ENCODE measurements around the gene CDK5RAP2. TPM values are rescaled to one million over a fixed set of nuclear protein-coding genes. Genes with fewer than 3 reads are reported as not detected.

The CDK5RAP2 gene
- total RNA-seq, 1 donor, result 26.9 TPM

DNA sequence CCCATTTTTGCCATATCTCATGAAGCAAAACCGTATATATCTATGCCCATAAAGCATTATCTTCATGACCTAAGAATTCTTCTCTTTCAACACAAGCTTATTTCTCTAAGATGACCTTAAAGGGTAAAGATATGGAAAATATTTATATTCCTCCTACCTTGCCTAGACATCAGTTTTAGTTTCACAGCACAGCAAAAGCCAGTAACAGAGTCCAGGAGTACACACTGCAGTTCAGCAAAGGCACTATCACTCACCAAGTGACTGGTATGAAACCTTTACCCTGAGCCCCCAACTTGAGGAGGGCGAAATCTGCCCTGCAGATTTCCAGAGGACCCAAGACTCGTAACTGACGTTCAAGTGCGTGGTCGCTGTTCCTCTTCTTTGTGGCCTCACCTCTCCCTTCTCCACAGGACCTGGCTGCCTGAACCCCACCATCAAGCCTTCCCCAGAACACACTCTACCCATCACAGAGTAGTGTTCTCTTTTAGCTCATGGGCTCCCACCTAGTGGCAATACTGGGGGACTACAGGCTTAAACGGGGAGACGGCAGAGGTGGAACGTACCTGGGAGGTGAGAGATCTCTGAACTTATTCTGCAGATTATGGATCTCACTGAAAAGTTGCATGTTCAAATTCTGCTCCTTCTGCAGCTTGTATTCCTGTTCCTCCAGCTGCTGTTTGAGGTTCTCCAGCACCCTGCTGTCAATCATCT, 141.0 kb downstream of the CDK5RAP2 start:
- Histone ChIP-seq H3K9me3 (ENCODE audit: low read depth, low read length) (no peaks in the 10 kb centered on the region), H3K27me3 (ENCODE audit: insufficient read depth, low read length) (no peaks in the 10 kb centered on the region), H3K4me3 (ENCODE audit: low read length) (no peak overlapping the region), H3K4me1 (ENCODE audit: insufficient read depth, low read length) (peaks cover 20% of the 10 kb centered on the region)

DNA sequence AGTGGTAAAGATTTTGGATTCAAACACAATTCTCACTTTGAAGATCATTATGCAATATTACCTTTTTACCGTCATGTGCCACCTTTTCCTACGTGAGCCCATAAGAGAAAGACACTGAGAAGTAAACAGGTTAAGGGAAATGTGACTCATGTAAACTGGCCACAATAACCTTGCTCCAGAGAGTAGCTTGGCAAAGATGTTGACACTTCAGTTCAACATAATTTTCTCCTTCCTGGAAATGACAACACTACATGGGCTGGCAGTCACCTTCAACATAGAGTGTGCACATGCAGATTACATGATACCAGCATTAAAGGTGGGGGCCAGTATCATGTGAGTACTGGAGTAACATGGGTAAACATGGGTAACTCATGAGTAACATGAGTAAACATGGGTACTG, 141.9 kb downstream of the CDK5RAP2 start:
- H3K9me3 ChIP-seq (ENCODE audit: low read depth, low read length), result no peaks in the 10 kb centered on the region
- H3K27me3 ChIP-seq (ENCODE audit: insufficient read depth, low read length), result no peaks in the 10 kb centered on the region
- peaks cover 20% of the 10 kb centered on the region for H3K4me1 ChIP-seq (ENCODE audit: insufficient read depth, low read length)
- no peak overlapping the region for H3K4me3 ChIP-seq (ENCODE audit: low read length)

DNA sequence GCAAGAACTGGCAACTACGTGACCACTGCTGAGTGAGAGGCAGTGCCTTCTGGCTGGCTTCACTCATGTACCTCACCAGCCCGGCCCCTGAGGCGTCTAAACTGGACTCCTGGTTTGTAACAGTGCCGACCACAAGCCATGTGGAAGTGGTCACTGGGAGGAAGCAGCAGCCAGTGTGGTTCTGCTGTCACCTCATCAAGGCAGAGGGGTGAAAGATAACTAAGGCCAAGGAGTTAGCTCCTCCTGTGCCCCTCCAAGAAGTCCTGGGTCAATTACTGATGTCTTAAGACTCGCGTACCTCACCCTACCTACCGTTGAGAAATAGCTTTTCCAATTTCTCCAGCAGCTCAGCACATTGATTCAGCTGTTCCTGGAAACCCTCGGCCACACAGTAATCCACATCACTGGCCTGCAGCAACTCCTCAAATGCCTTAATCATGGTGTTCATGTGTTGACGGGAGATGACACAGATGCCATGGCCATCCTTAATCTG, 142.9 kb downstream of the CDK5RAP2 start:
- Histone ChIP-seq H3K9me3 (ENCODE audit: low read depth, low read length) (no peaks in the 10 kb centered on the region), H3K27me3 (ENCODE audit: insufficient read depth, low read length) (no peaks in the 10 kb centered on the region), H3K4me1 (ENCODE audit: insufficient read depth, low read length) (peaks cover 20% of the 10 kb centered on the region), H3K4me3 (ENCODE audit: low read length) (no peak overlapping the region)

DNA sequence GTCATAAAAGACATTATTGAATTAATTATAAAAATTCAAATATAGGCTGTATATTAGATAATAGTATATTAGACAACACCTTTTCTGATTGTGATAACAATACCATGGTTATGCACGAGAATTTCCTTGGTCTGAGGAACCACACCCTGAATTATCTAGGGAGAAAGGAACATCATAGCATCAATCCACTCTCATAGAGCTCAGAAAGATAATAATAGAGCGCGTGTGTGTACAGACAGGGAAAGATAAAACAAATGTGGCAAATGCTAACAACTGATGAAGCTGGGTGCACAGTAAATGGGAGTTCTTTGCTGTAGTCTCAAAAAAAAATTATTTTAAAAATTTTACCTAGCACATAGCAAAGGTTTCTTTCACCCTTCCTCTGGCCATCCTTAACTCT, 143.5 kb downstream of the CDK5RAP2 start:
- Histone ChIP-seq H3K9me3 (ENCODE audit: low read depth, low read length) (no peaks in the 10 kb centered on the region), H3K4me3 (ENCODE audit: low read length) (no peak overlapping the region), H3K4me1 (ENCODE audit: insufficient read depth, low read length) (peaks cover 20% of the 10 kb centered on the region), H3K27me3 (ENCODE audit: insufficient read depth, low read length) (no peaks in the 10 kb centered on the region)

DNA sequence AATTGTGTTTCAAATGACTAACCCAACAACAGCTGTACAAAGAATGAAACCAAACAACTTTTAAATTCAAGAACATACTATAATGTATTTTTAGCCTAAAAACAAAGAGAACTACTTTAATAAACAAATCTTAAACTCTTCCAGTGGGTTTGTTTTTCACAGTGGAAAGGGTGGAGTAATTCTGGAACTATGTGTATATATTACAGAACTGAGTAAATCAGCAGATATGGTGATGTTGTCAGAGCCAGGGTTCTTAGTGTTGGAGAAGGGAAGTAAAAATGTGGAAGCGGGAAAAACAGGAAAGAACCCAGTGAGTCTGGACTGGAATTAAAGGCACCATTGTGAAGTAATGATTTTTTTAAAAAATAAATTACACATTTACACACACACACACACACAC, 144.9 kb downstream of the CDK5RAP2 start:
- no peaks in the 10 kb centered on the region for H3K9me3 ChIP-seq (ENCODE audit: low read depth, low read length)
- H3K27me3 ChIP-seq (ENCODE audit: insufficient read depth, low read length), result no peaks in the 10 kb centered on the region
- H3K4me3 ChIP-seq (ENCODE audit: low read length), result no peak overlapping the region
- peaks cover 20% of the 10 kb centered on the region for H3K4me1 ChIP-seq (ENCODE audit: insufficient read depth, low read length)

DNA sequence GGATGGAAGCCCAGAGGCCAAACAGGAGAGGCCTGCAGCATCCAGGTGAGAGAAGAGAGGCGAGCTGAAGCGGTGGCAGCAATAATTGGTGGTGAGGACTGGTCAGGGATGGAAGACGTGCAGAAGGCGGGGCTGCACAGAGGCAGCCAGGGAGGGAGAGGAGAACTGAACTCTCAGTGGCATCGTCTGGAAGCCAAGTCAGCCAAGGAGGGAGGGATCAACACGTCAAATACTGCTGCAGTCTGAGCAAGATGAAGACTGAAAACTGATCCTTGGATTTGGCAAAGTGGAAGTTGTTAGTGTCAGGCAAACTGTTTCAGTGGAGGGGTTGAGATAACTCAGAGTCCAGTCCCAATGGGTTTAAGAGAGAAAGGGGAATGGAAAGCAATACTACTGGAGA, 145.4 kb downstream of the CDK5RAP2 start:
- Histone ChIP-seq H3K4me3 (ENCODE audit: low read length) (no peak overlapping the region), H3K9me3 (ENCODE audit: low read depth, low read length) (no peaks in the 10 kb centered on the region), H3K4me1 (ENCODE audit: insufficient read depth, low read length) (peaks cover 20% of the 10 kb centered on the region), H3K27me3 (ENCODE audit: insufficient read depth, low read length) (no peaks in the 10 kb centered on the region)

DNA sequence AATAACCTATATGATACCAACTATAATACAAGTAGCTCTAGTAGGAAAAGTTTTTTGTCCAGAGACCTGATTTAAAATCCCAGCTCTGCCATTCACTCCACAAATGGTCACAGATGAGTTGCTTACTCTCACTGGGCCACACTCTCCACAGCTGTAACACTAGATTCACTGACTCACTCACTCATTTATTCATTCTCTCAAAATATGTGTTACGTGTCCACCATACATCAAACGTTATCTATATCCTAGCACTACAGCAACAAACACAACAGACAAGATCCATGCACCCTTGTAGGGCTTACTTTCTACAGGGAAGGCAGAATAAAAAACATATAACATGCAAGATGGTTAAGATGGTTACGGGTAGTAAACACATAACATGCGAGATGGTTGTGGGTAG, 146.3 kb downstream of the CDK5RAP2 start:
- Histone ChIP-seq H3K4me1 (ENCODE audit: insufficient read depth, low read length) (peaks cover 15% of the 10 kb centered on the region), H3K4me3 (ENCODE audit: low read length) (no peak overlapping the region), H3K9me3 (ENCODE audit: low read depth, low read length) (no peaks in the 10 kb centered on the region), H3K27me3 (ENCODE audit: insufficient read depth, low read length) (no peaks in the 10 kb centered on the region)

DNA sequence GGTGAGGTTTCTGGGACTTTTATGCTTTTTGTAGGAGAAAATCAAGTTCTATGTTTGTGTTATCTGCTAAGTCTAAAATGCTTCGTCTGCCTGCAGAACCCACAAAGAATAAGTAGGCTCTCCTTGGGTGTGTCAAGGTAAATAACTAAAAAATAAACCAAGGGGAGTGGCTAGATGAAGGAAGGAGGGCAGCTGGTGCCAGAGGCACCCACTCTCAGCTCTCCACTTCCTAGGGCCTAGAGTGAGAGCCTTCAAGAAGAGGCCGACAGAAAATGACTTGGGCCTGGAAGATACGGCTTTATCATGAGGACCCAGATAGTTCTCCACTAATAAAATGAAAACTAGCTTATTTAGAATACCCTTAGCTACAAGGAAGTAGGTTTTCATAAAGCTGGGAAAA, 147.4 kb downstream of the CDK5RAP2 start:
- H3K9me3 ChIP-seq (ENCODE audit: low read depth, low read length), result no peaks in the 10 kb centered on the region
- H3K4me3 ChIP-seq (ENCODE audit: low read length), result no peak overlapping the region
- peaks cover 10% of the 10 kb centered on the region for H3K4me1 ChIP-seq (ENCODE audit: insufficient read depth, low read length)
- H3K27me3 ChIP-seq (ENCODE audit: insufficient read depth, low read length), result no peaks in the 10 kb centered on the region

DNA sequence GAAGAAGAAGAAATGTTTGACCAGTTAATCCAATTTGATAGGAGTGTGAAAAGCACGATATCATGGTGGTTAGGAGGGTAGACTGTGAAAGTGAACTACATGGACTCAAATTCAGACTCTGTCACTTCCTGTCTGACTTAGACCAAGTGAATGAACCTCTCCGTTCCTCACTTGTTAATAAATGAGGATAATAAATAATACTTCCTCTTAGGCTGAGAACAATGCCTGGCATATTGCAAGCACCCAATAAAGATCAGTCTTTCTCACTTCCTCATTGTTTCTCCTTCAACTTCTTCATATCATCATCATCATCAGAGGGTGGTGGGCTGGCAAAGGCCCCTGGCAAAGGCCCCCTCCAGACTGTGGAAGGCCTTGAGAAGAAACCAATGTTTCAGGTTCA, 148.7 kb downstream of the CDK5RAP2 start:
- Histone ChIP-seq H3K4me3 (ENCODE audit: low read length) (no peak overlapping the region), H3K4me1 (ENCODE audit: insufficient read depth, low read length) (no peaks in the 10 kb centered on the region), H3K9me3 (ENCODE audit: low read depth, low read length) (no peaks in the 10 kb centered on the region), H3K27me3 (ENCODE audit: insufficient read depth, low read length) (no peaks in the 10 kb centered on the region)

DNA sequence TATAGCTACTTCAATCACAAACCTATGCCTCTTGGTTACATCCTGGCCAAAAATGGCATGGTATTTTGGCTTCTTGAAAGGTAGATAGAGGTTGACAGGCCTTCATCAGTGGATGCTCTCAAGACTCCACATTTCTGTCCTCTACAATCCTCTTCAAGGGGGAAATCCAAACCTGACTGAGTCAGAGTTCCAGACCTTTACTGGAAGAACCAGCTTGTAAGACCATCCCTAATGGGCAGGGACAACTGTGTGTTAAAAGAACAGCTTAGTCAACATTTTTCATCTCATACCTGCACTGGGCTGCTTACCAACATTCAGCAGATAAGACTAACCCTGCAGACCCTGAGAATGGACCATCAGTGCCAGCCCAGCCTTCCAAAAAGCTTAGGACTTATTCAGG, 155.7 kb downstream of the CDK5RAP2 start:
- Histone ChIP-seq H3K27me3 (ENCODE audit: insufficient read depth, low read length) (no peaks in the 10 kb centered on the region), H3K4me1 (ENCODE audit: insufficient read depth, low read length) (no peaks in the 10 kb centered on the region), H3K4me3 (ENCODE audit: low read length) (no peak overlapping the region), H3K9me3 (ENCODE audit: low read depth, low read length) (no peaks in the 10 kb centered on the region)

DNA sequence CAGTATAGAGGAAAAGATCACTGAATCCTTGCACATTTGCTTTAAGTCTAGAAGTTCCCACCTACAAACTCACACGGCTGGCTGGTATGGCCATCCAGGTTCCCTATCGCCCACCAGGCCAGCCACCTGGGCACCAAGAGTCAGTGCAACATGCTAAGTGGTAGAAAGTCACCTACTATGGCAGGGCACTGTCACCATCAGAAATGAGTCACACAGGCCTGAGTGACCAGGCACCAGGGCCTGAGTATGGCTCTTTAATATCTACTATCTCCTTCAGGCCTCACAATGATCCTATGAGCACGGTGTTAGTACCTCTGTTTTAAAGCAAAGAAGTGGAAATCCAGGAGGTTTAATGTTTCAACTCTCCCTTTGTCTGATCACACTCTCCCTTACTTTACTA, 156.2 kb downstream of the CDK5RAP2 start:
- H3K9me3 ChIP-seq (ENCODE audit: low read depth, low read length), result no peaks in the 10 kb centered on the region
- no peaks in the 10 kb centered on the region for H3K27me3 ChIP-seq (ENCODE audit: insufficient read depth, low read length)
- no peaks in the 10 kb centered on the region for H3K4me1 ChIP-seq (ENCODE audit: insufficient read depth, low read length)
- no peak overlapping the region for H3K4me3 ChIP-seq (ENCODE audit: low read length)

DNA sequence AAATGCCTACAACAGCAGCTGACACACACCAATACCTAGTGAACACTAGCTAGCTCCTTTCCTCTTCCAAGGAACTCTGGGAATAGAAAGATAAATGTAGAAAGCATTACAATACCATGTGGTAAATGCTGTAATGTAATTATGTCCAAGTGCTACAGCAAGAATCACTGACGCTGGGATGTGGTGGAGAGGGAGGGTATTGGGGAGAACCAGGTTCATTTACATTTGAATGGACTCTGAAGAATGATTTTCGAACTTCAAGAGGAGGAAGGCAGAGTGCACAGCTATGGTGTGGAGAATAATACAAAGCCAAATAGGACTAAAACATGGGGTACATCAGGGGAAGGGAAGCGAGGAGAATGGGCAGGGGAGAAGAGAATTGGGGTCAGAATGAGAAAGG, 158.0 kb downstream of the CDK5RAP2 start:
- Histone ChIP-seq H3K9me3 (ENCODE audit: low read depth, low read length) (no peaks in the 10 kb centered on the region), H3K4me1 (ENCODE audit: insufficient read depth, low read length) (no peaks in the 10 kb centered on the region), H3K4me3 (ENCODE audit: low read length) (no peak overlapping the region), H3K27me3 (ENCODE audit: insufficient read depth, low read length) (no peaks in the 10 kb centered on the region)

- Histone ChIP-seq H3K9me3 (ENCODE audit: low read depth, low read length) (no peaks in the 10 kb centered on the region), H3K4me1 (ENCODE audit: insufficient read depth, low read length) (no peaks in the 10 kb centered on the region), H3K4me3 (ENCODE audit: low read length) (no peak overlapping the region), H3K27me3 (ENCODE audit: insufficient read depth, low read length) (no peaks in the 10 kb centered on the region)
Measured at GRCh38 chr9:120418315-120418714, 161.7 kb downstream of the CDK5RAP2 start.

DNA sequence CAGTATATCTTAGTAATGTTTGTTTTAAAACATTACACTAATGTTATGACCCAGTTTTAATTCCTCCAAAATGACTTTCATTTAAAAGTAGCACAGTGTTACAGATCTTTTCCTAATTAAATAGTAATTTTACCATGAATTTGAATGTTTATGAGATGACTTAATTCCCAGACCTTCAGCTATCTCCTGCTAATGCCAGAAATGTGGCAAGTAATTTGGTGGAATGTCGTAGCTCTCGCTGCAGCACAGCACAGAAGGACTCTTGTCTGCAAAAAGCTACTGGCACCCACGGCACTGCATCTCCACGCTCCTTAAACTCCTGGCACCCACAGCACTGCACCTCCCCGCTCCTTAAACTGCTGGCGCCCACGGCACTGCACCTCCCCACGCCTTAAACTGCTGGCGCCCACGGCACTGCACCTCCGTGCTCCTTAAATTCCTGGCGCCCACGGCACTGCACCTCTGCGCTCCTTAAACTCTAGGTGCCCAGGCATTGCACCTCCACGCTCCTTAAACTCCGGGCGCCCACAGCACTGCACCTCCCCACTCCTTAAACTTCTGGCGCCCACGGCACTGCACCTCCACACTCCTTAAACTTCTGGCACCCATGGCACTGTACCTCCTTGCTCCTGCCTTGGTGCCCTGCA, 163.1 kb downstream of the CDK5RAP2 start:
- H3K4me1 ChIP-seq (ENCODE audit: insufficient read depth, low read length), result no peaks in the 10 kb centered on the region
- no peak overlapping the region for H3K4me3 ChIP-seq (ENCODE audit: low read length)
- no peaks in the 10 kb centered on the region for H3K27me3 ChIP-seq (ENCODE audit: insufficient read depth, low read length)
- no peaks in the 10 kb centered on the region for H3K9me3 ChIP-seq (ENCODE audit: low read depth, low read length)

DNA sequence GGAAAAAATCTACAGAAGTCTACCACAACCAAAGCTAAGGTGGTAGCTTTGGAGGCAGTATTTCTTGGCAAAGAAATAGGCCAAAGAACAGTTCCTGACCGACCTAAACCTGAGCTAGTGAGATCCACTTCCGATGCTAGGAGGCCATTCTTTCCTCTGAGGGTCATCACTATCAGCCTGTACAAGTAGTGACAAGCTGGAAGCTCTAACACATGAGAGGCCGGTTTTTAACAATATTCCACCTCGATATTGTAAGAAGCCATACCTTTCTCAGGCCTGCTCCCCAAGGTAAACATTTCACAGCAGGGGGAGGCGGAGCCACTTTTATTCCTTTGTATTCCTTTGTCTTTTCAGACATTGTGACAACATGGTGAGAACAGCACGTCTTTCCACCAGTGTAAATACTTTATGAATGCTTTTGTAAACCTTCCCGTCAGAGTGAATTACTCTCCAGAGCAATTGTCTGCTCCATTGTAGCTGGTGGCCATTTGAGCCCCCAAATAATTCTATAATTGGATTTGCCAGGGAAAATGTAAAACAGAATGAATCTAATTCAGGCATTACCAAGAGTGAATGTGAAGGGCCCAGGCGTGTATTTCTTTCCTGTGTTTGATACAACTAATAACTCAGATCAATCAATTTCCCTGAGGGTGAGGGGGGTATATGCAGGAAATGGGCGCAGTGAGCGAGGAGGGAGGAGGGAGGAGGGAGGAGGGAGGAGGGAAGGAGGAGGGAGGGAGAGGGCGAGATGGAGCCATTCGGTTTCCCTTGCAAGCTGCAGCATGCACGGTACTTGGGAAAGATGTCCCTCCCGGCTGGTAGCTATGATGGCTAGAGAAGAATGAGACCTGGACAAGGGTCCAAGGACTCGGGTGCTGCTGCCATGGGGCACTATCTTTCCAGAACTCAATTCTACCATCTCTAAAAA, 166.6 kb downstream of the CDK5RAP2 start:
- H3K4me1 ChIP-seq (ENCODE audit: insufficient read depth, low read length), result no peaks in the 10 kb centered on the region
- no peaks in the 10 kb centered on the region for H3K9me3 ChIP-seq (ENCODE audit: low read depth, low read length)
- no peak overlapping the region for H3K4me3 ChIP-seq (ENCODE audit: low read length)
- H3K27me3 ChIP-seq (ENCODE audit: insufficient read depth, low read length), result no peaks in the 10 kb centered on the region
